Measurements from ENCODE around the gene CRYAB.
"Not testable (repeated sequence)": the region's sequence is repeated elsewhere in the genome, so short reads cannot be mapped to it uniquely, and the experiment has no call there.

The CRYAB gene

GRCh38 chr11:111933176-111933575 is 21.6 kb upstream of the CRYAB start:
- DNase-seq, result not testable (repeated sequence)

GRCh38 chr11:111932611-111932950 is 21.0 kb upstream of the CRYAB start:
- DNase-seq, result no peak

- DNase-seq, result no peak
Observed at GRCh38 chr11:111930472-111930871, 18.9 kb upstream of the CRYAB start.

- peak; percentile 98 for DNase-seq
Observed at GRCh38 chr11:111926505-111927391, 15.2 kb upstream of the CRYAB start.

GRCh38 chr11:111925953-111926352 is 14.4 kb upstream of the CRYAB start:
- no peak for DNase-seq

GRCh38 chr11:111923951-111924350 is 12.4 kb upstream of the CRYAB start:
- no peak for DNase-seq

- no peak for DNase-seq
Observed at GRCh38 chr11:111923351-111923788, 11.8 kb upstream of the CRYAB start.

- DNase-seq, result no peak
Observed at GRCh38 chr11:111922803-111923202, 11.2 kb upstream of the CRYAB start.

GRCh38 chr11:111921541-111922230 is 10.1 kb upstream of the CRYAB start:
- no peak for DNase-seq

GRCh38 chr11:111920908-111921307 is 9.3 kb upstream of the CRYAB start:
- no peak for DNase-seq

GRCh38 chr11:111918390-111919256 is 7.1 kb upstream of the CRYAB start, which contains the start of gene C11orf52:
Gene C11orf52 (plus strand): TSS chr11:111918913. CDS start chr11:111918973, 60 bp downstream.
- no peak for DNase-seq

GRCh38 chr11:111917788-111918187 is 6.2 kb upstream of the CRYAB start:
- DNase-seq, result no peak

GRCh38 chr11:111917312-111917711 is 5.7 kb upstream of the CRYAB start:
- no peak for DNase-seq

- no peak for DNase-seq
Observed at GRCh38 chr11:111916768-111917167, 5.2 kb upstream of the CRYAB start.

- no peak for DNase-seq
Observed at GRCh38 chr11:111913997-111914396, 2.4 kb upstream of the CRYAB start.

- no peak for DNase-seq
Observed at GRCh38 chr11:111913031-111913861, 1.7 kb upstream of the CRYAB start.

GRCh38 chr11:111912535-111912934 is 965 bp upstream of the CRYAB start, which contains the start of gene HSPB2:
Gene HSPB2 (plus strand): TSS chr11:111912734. CDS start chr11:111912830, 96 bp downstream.
- DNase-seq, result no peak

- DNase-seq, result no peak
Observed at GRCh38 chr11:111910676-111911562, 651 bp downstream of the CRYAB start.

- no peak for DNase-seq
Observed at GRCh38 chr11:111909378-111909777, 2.2 kb downstream of the CRYAB start.

- DNase-seq, result no peak
Observed at GRCh38 chr11:111908639-111909305, 2.8 kb downstream of the CRYAB start.

All from SW 1271 (cell line).